Progenitor cell of endocrine pancreas (in vitro differentiated cells): ENCODE results near the gene ZFR2. TPM values are rescaled to one million over a fixed set of nuclear protein-coding genes. Genes with fewer than 3 reads are reported as not detected.
"Not testable (repeated sequence)": the region's sequence is repeated elsewhere in the genome, so short reads cannot be mapped to it uniquely, and the experiment has no call there.

Source experiments
- DNase-seq: peaks from one replicate; pipeline ENCODE4 v3.0.0; 2021; ENCODE audit warnings: low spot score; ENCODE audit not compliant: unreplicated experiment
- H3K27ac Mint-ChIP-seq: 2 replicates; pipeline ENCODE4 v1.8.0; 2021; ENCODE audit warnings: mild to moderate bottlenecking, moderate library complexity, mixed read lengths
- H3K27me3 Mint-ChIP-seq: 2 replicates; pipeline ENCODE4 v1.8.0; 2021; ENCODE audit warnings: mixed read lengths
- H3K36me3 Mint-ChIP-seq: 2 replicates; pipeline ENCODE4 v1.8.0; 2022; ENCODE audit warnings: mixed read lengths; ENCODE audit not compliant: insufficient read depth
- H3K4me1 Mint-ChIP-seq: 2 replicates; pipeline ENCODE4 v1.8.0; 2021; ENCODE audit warnings: low read depth, mixed read lengths
- H3K4me3 Mint-ChIP-seq: 2 replicates; pipeline ENCODE4 v1.8.0; 2021; ENCODE audit warnings: low read depth, mild to moderate bottlenecking, moderate library complexity, mixed read lengths
- H3K9me3 Mint-ChIP-seq: 2 replicates; pipeline ENCODE4 v1.8.0; 2021; ENCODE audit warnings: low read depth, mixed read lengths
- CTCF ChIP-seq: fragments of 200-600 bp; sonication (generic); IDR thresholded peaks from one replicate; pipeline ENCODE4 v1.5.0; 2021; ENCODE audit warnings: antibody characterized with exemption, mild to moderate bottlenecking; ENCODE audit not compliant: unreplicated experiment
- total RNA-seq: library from RNA; stranded (reverse); gene quantifications from 2 replicates; pipeline ENCODE4 v1.2.1, GENCODE V29; 2021

ZFR2 gene
- total RNA-seq, 1 donor from 2014 or later: 3.5 TPM

GRCh38 chr19:3897936-3898335 is 29.1 kb upstream of the ZFR2 start:
- no peaks in the 10 kb centered on the region for H3K36me3 Mint-ChIP-seq
- no peaks in the 10 kb centered on the region for H3K9me3 Mint-ChIP-seq
- H3K4me1 Mint-ChIP-seq: no peaks in the 10 kb centered on the region
- no peak for DNase-seq
- no peak overlapping the region for H3K4me3 Mint-ChIP-seq
- no peak overlapping the region for H3K27ac Mint-ChIP-seq
- peaks cover 6% of the 10 kb centered on the region for H3K27me3 Mint-ChIP-seq
- TF ChIP-seq CTCF: no peak

GRCh38 chr19:3895788-3896187 is 26.9 kb upstream of the ZFR2 start:
- no peak for DNase-seq
- TF ChIP-seq CTCF: no peak
- Mint-ChIP-seq H3K27me3 (peaks cover 6% of the 10 kb centered on the region), H3K27ac (no peak overlapping the region), H3K9me3 (no peaks in the 10 kb centered on the region), H3K4me3 (no peak overlapping the region), H3K36me3 (no peaks in the 10 kb centered on the region), H3K4me1 (no peaks in the 10 kb centered on the region)

- not testable (repeated sequence) for H3K4me1 Mint-ChIP-seq, DNase-seq, H3K4me3 Mint-ChIP-seq, H3K27me3 Mint-ChIP-seq, H3K36me3 Mint-ChIP-seq, H3K27ac Mint-ChIP-seq, H3K9me3 Mint-ChIP-seq
These were observed 26.1 kb upstream of the ZFR2 start for GRCh38 chr19:3894959-3895358.

DNA sequence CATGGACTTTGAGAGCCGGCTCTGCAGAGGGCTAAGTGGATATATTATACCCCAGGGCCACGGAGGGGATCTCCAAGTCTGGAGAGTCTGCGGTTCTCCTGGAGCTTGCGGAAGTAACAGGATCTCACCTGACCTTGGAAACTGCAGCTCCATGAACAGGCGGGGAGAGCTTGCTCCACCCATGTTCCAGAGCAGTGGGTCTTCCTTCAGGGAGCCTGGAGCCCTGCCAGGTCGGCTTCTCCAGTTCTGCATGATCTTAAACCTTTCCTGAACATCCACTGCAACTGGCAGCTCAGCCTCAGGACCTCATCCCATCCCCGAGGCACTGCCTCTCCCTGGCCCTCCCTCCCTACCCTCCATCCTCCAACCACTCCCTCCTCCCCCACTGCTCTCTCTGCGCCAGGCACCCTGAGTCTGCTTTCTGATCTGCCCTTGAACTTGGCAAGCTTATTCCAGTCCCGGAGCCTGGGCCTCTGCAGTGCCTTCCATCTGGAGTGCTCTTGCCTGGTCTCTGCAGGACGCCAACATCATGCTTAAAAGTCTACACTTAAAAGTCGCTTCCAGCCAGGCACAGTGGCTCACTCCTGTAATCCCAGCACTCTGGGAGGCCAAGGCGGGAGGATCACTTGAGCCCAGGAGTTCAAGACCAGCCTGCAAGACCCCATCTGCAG is 24.8 kb upstream of the ZFR2 start:
- Mint-ChIP-seq H3K27ac (no peak overlapping the region), H3K4me1 (no peaks in the 10 kb centered on the region), H3K27me3 (peaks cover 3% of the 10 kb centered on the region), H3K36me3 (no peaks in the 10 kb centered on the region), H3K4me3 (no peak overlapping the region), H3K9me3 (no peaks in the 10 kb centered on the region)
- TF ChIP-seq CTCF: no peak
- no peak for DNase-seq

- Mint-ChIP-seq H3K4me1 (no peaks in the 10 kb centered on the region), H3K9me3 (no peaks in the 10 kb centered on the region), H3K27me3 (peaks cover 3% of the 10 kb centered on the region), H3K4me3 (no peak overlapping the region), H3K36me3 (no peaks in the 10 kb centered on the region), H3K27ac (no peak overlapping the region)
- DNase-seq: no peak
- no peak for TF ChIP-seq CTCF
These were observed 21.8 kb upstream of the ZFR2 start for GRCh38 chr19:3890591-3890990.

GRCh38 chr19:3882041-3882384 is 13.2 kb upstream of the ZFR2 start:
- Mint-ChIP-seq H3K27me3 (peaks cover 39% of the 10 kb centered on the region), H3K36me3 (no peaks in the 10 kb centered on the region)
- TF ChIP-seq CTCF: no peak

More at GRCh38 chr19:3882041-3882384, 13.2 kb upstream of the ZFR2 start:
- Mint-ChIP-seq H3K4me3 (no peak overlapping the region), H3K27ac (no peak overlapping the region), H3K9me3 (no peaks in the 10 kb centered on the region), H3K4me1 (no peaks in the 10 kb centered on the region)
- no peak for DNase-seq
